K562 treated with DMSO at 1 percent for 24 hours (cell line): ENCODE measurements around the gene SMYD1. TPM values are rescaled to one million over a fixed set of nuclear protein-coding genes. Genes with fewer than 3 reads are reported as not detected.

ENCODE experiments used
- total RNA-seq: library from RNA; unstranded; fragments of 300-600 nt; gene quantifications from 2 replicates; pipeline ENCODE4 v1.2.3, GENCODE V29; 2022; ENCODE audit warnings: low read depth; ENCODE audit not compliant: insufficient read depth

SMYD1 gene
- total RNA-seq = not detected in 2 replicates

GRCh38 chr2:88067598-88067997 lies at the start of gene SMYD1:
Gene SMYD1, plus strand, starts transcription at chr2:88067825. Its CDS starts 40 bp downstream, at chr2:88067865.

GRCh38 chr2:88055371-88056128 lies 12.1 kb upstream of the SMYD1 start, which contains the start of gene KRCC1:
Gene KRCC1, minus strand, starts transcription at chr2:88055783. Its CDS starts 27,220 bp downstream, at chr2:88028563.

GRCh38 chr2:88127888-88128653 lies 60.4 kb downstream of the SMYD1 start, which contains the start of gene FABP1:
Gene FABP1, minus strand, starts transcription at chr2:88128062. Its CDS starts 45 bp downstream, at chr2:88128017.

Other genes with a start within 250 kb of the SMYD1 start
- gene RGPD2, start 242.0 kb upstream of the SMYD1 start, total RNA-seq = 2.6 and 4.5 TPM in 2 replicates
- gene RNU2-63P, start 51.3 kb upstream of the SMYD1 start, total RNA-seq = not detected in 2 replicates
- gene KRCC1, start 12.0 kb upstream of the SMYD1 start, total RNA-seq = 11.1 and 11.3 TPM in 2 replicates
- gene FABP1, start 60.2 kb downstream of the SMYD1 start, total RNA-seq = not detected in 2 replicates
- not detected in 2 replicates for gene THNSL2, start 102.5 kb downstream of the SMYD1 start, total RNA-seq